Measurements from ENCODE around the gene CPNE7. TPM values are rescaled to one million over a fixed set of nuclear protein-coding genes. Genes with fewer than 3 reads are reported as not detected.

CPNE7 gene
- total and polyA plus RNA-seq, 2 of the 13 experiments (the other 11 are each of a cell fraction or from before 2014, with no cell fraction given), result 0.59 TPM; not detected in 1

GRCh38 chr16:89560378-89561141, 15.0 kb upstream of the CPNE7 start, which contains the start of gene RPL13 (continued):
- peak; percentile 91 for TF ChIP-seq ZNF574 (CRISPR knock-in tag; IDR thresholded peaks at IDR 0.05)
- TF ChIP-seq EEA1 (CRISPR knock-in tag; IDR thresholded peaks at IDR 0.05; ENCODE audit: borderline replicate concordance), result peak; percentile 97
- TF ChIP-seq NFIC (IDR thresholded peaks at IDR 0.05; ENCODE audit: low read length), result 0 out of 2 replicates have a peak, but pooled peaks have one; percentile 56
- TF ChIP-seq ARID2 (CRISPR knock-in tag; IDR thresholded peaks at IDR 0.05; ENCODE audit: borderline replicate concordance), result peak; percentile 57
- no peak; the same call in none of the 2 replicates for TF ChIP-seq ZNF431 (CRISPR knock-in tag; IDR thresholded peaks at IDR 0.05; ENCODE audit: borderline replicate concordance, low read depth)
- no peak for TF ChIP-seq ZNF432 (CRISPR knock-in tag; IDR thresholded peaks at IDR 0.05; ENCODE audit: borderline replicate concordance)
- TF ChIP-seq IRX3 (CRISPR knock-in tag; IDR thresholded peaks at IDR 0.05; ENCODE audit: borderline replicate concordance, low read depth), result peak; percentile 86; the same call in 1 of the 2 replicates
- peak; percentile 95 for TF ChIP-seq YEATS4 (CRISPR knock-in tag; IDR thresholded peaks at IDR 0.05; ENCODE audit: borderline replicate concordance)
- peak; percentile 80 for TF ChIP-seq ZNF768 (CRISPR knock-in tag; IDR thresholded peaks at IDR 0.05)
- peak; percentile 93; the same call in 1 of the 2 replicates for TF ChIP-seq SAFB2 (CRISPR knock-in tag; IDR thresholded peaks at IDR 0.05; ENCODE audit: borderline replicate concordance, low read depth)
- TF ChIP-seq SRSF1 (optimal IDR thresholded peaks at IDR 0.05; ENCODE audit: low read depth, low read length), result peak; percentile 99
- TF ChIP-seq PAXIP1 (CRISPR knock-in tag; conservative IDR thresholded peaks at IDR 0.05), result peak; percentile 34; the same call in 1 of the 2 replicates
- TF ChIP-seq FOXK2 (IDR thresholded peaks at IDR 0.05), result peak; percentile 52; the same call in 1 of the 2 replicates
- TF ChIP-seq GPBP1L1 (CRISPR knock-in tag; IDR thresholded peaks at IDR 0.05), result no peak
- TF ChIP-seq ZNF563 (CRISPR knock-in tag; IDR thresholded peaks at IDR 0.05), result peak; percentile 26; the same call in 1 of the 2 replicates
- no peak for TF ChIP-seq CEBPZ (IDR thresholded peaks at IDR 0.05; ENCODE audit: low read length)

Data from HepG2 (cell line).